ENCODE results near the gene ELAPOR1. TPM values are rescaled to one million over a fixed set of nuclear protein-coding genes. Genes with fewer than 3 reads are reported as not detected.

The ELAPOR1 gene
- total and polyA plus RNA-seq, 4 donors: 0.13 to 0.42 (median 0.17) TPM; not detected in 1

- DNase-seq (ENCODE audit: low spot score): peak; percentile 61
These were observed 20.5 kb downstream of the ELAPOR1 start for GRCh38 chr1:109134423-109134822.

More at GRCh38 chr1:109134423-109134822, 20.5 kb downstream of the ELAPOR1 start:
- Histone ChIP-seq H3K9me3 (ENCODE audit: control insufficient read depth in 4 of 4, low read length in 3 of 4) (no peaks in the 10 kb centered on the region), H3K9ac (ENCODE audit: low read depth in 1 of 2, low read length in 2 of 2) (no peak overlapping the region), H3K4me3 (ENCODE audit: low read depth in 1 of 3, low read length in 3 of 3) (no peak overlapping the region), H3K4me1 (ENCODE audit: control insufficient read depth in 4 of 4, insufficient read depth in 4 of 4, low read length in 3 of 4) (peaks cover 8 to 16% (median 14%) of the 10 kb centered on the region in 4 donors), H3K36me3 (ENCODE audit: control insufficient read depth in 4 of 4, insufficient read depth in 3 of 4, low read depth in 1 of 4, low read length in 3 of 4) (no peaks in the 10 kb centered on the region), H3K27ac (ENCODE audit: low read depth in 1 of 2, low read length in 2 of 2) (peak overlapping the region; percentile 61 to 77), H3K27me3 (ENCODE audit: control insufficient read depth in 4 of 4, insufficient read depth in 4 of 4, low read length in 3 of 4) (no peaks in the 10 kb centered on the region)
- 39% methylated on average over 7 of the region's 7 CpGs for WGBS
- TF ChIP-seq YY1 (IDR thresholded peaks at IDR 0.05) (no peak), GABPA (IDR thresholded peaks at IDR 0.05 in 1 of 2, conservative IDR thresholded peaks at IDR 0.05 in 1 of 2) (no peak), FOXA2 (IDR thresholded peaks at IDR 0.05) (no peak), JUND (IDR thresholded peaks at IDR 0.05) (no peak), EGR1 (IDR thresholded peaks at IDR 0.05; ENCODE audit: low read depth in 2 of 2) (no peak), CTCF (IDR thresholded peaks at IDR 0.05; ENCODE audit: low read depth, low read length, missing input control) (no peak), TAF1 (conservative IDR thresholded peaks at IDR 0.05) (no peak), NR2F2 (IDR thresholded peaks at IDR 0.05) (no peak), SP1 (IDR thresholded peaks at IDR 0.05) (no peak), ATF3 (IDR thresholded peaks at IDR 0.05) (no peak), MAX (IDR thresholded peaks at IDR 0.05) (no peak), FOXA1 (IDR thresholded peaks at IDR 0.05) (no peak), REST (IDR thresholded peaks at IDR 0.05) (no peak), RAD21 (IDR thresholded peaks at IDR 0.05) (no peak), RXRA (IDR thresholded peaks at IDR 0.05) (no peak), HNF4G (IDR thresholded peaks at IDR 0.05) (no peak)

Data from liver (tissue), 9 donors.